Esophagus muscularis mucosa (tissue), 3 donors: ENCODE data around the gene XYLT2.

Experiments used
- POLR2A ChIP-seq: fragments of 450-650 bp; IDR thresholded peaks from one replicate; pipeline ENCODE4 v1.6.1; 2017; ENCODE audit warnings: antibody characterized with exemption, moderate library complexity, mild to moderate bottlenecking, low read depth
- POLR2AphosphoS5 ChIP-seq, 2 donors: sonication (generic); formaldehyde crosslinking; IDR thresholded peaks; one replicate each; pipeline ENCODE4 v1.6.1; 2017; ENCODE audit warnings: antibody characterized with exemption in 2 of 2
- TF ChIP-seq, protein P1 (sequence below), 3 experiments: fragments of 200-600 bp in 2 of 3; fragments of 450-650 bp in 1 of 3; sonication (generic) in 2 of 3; IDR thresholded peaks; one replicate each; pipeline ENCODE4 v1.5.1; 2017 to 2019; ENCODE audit warnings: antibody characterized with exemption in 3 of 3, mild to moderate bottlenecking in 2 of 3, moderate library complexity in 1 of 3

GRCh38 chr17:50359998-50360461, 14.1 kb downstream of the XYLT2 start:
- TF ChIP-seq, protein P1, sequence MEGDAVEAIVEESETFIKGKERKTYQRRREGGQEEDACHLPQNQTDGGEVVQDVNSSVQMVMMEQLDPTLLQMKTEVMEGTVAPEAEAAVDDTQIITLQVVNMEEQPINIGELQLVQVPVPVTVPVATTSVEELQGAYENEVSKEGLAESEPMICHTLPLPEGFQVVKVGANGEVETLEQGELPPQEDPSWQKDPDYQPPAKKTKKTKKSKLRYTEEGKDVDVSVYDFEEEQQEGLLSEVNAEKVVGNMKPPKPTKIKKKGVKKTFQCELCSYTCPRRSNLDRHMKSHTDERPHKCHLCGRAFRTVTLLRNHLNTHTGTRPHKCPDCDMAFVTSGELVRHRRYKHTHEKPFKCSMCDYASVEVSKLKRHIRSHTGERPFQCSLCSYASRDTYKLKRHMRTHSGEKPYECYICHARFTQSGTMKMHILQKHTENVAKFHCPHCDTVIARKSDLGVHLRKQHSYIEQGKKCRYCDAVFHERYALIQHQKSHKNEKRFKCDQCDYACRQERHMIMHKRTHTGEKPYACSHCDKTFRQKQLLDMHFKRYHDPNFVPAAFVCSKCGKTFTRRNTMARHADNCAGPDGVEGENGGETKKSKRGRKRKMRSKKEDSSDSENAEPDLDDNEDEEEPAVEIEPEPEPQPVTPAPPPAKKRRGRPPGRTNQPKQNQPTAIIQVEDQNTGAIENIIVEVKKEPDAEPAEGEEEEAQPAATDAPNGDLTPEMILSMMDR (IDR thresholded peaks at IDR 0.05): no peak
- no peak for TF ChIP-seq POLR2A
- no peak for TF ChIP-seq POLR2AphosphoS5 (IDR thresholded peaks at IDR 0.05)
